SH-SY5Y (cell line): ENCODE results near the gene SACS.

Experiments
- GATA2 ChIP-seq: IDR thresholded peaks from 2 replicates; pipeline ENCODE4 v1.6.1; 2011; ENCODE audit warnings: mild to moderate bottlenecking, low read depth, low read length
- GATA3 ChIP-seq: IDR thresholded peaks from 2 replicates; pipeline ENCODE4 v1.6.1; 2011; ENCODE audit warnings: low read depth, mild to moderate bottlenecking, low read length, moderate library complexity

DNA sequence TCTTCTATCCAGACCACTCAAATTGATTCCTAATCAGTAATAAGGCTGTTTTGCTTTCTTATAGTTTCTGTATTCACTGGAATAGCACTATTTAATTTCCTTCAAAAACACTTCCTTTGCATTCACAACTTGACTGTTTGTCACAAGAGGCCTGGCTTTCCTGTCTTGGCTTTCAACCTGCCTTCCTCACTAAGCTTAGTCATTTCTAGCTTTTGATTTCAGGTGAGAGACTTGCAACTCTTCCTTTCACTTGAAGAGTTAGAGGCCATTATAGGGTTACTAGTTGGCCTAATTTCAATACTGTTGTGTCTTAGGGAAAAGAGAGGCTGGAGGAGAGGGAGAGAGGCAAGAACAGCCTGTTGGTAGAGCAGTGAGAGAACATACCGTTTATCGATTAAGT lies 47.0 kb downstream of the SACS start:
- no peak for TF ChIP-seq GATA2
- no peak for TF ChIP-seq GATA3
